Fibroblast of pulmonary artery (primary cell): ENCODE results near the gene ZNF385C.

Experiments used
- DNase-seq: peaks from one replicate; pipeline ENCODE4 v3.0.0-alpha.2; 2010; ENCODE audit warnings: low read depth
- H3K4me3 ChIP-seq: replicated peaks from 2 replicates; pipeline ENCODE4 v1.5.1; 2011; ENCODE audit warnings: low read depth, mild to moderate bottlenecking, control low read depth, low read length, moderate library complexity
- TF ChIP-seq, protein P1 (sequence below): IDR thresholded peaks from 2 replicates; pipeline ENCODE4 v1.5.1; 2011; ENCODE audit warnings: mild to moderate bottlenecking, control low read depth, low read length, inconsistent platforms; ENCODE audit errors: missing control alignments

Gene ZNF385C

DNA sequence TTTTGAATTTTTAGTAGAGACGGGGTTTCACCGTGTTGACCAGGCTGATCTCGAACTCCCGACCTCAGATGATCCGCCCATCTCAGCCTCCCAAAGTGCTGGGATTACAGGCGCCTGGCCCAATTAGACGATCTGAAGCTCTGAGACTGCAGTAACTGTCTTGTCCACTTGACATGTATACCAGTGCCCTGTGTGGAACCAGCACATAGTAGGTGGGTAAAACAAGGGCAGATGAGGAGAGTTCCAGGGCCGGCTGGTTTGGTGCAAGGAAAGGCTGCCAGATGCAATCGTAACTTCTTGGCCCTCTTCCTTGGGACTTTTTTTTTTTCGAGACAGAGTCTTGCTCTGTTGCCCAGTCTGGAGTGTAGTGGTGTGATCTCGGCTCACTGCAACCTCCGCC lies 50.9 kb downstream of the ZNF385C start:
- no peak overlapping the region for H3K4me3 ChIP-seq
- no peak for DNase-seq
- TF ChIP-seq, protein P1, sequence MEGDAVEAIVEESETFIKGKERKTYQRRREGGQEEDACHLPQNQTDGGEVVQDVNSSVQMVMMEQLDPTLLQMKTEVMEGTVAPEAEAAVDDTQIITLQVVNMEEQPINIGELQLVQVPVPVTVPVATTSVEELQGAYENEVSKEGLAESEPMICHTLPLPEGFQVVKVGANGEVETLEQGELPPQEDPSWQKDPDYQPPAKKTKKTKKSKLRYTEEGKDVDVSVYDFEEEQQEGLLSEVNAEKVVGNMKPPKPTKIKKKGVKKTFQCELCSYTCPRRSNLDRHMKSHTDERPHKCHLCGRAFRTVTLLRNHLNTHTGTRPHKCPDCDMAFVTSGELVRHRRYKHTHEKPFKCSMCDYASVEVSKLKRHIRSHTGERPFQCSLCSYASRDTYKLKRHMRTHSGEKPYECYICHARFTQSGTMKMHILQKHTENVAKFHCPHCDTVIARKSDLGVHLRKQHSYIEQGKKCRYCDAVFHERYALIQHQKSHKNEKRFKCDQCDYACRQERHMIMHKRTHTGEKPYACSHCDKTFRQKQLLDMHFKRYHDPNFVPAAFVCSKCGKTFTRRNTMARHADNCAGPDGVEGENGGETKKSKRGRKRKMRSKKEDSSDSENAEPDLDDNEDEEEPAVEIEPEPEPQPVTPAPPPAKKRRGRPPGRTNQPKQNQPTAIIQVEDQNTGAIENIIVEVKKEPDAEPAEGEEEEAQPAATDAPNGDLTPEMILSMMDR = no peak

DNA sequence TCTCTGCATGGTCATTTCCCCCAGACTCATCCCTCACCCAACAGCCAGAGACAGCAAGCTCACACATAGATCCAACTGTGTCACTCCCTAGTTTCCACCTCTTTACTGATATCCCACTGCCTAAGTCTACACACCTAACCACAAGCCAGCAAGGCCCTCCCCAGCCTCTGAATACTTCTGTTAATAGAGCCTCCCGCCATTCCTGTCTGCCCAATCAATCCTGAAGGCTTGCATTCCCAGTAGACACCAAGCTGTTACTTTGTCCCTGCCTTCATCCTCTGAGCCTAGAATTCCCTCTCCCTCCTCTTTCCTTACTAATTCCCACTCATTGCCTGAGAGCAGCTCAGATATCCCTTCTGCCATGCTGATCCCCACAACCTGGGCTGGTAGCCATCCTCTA lies 52.6 kb downstream of the ZNF385C start:
- DNase-seq = no peak
- TF ChIP-seq, protein P1 = no peak
- H3K4me3 ChIP-seq = no peak overlapping the region

DNA sequence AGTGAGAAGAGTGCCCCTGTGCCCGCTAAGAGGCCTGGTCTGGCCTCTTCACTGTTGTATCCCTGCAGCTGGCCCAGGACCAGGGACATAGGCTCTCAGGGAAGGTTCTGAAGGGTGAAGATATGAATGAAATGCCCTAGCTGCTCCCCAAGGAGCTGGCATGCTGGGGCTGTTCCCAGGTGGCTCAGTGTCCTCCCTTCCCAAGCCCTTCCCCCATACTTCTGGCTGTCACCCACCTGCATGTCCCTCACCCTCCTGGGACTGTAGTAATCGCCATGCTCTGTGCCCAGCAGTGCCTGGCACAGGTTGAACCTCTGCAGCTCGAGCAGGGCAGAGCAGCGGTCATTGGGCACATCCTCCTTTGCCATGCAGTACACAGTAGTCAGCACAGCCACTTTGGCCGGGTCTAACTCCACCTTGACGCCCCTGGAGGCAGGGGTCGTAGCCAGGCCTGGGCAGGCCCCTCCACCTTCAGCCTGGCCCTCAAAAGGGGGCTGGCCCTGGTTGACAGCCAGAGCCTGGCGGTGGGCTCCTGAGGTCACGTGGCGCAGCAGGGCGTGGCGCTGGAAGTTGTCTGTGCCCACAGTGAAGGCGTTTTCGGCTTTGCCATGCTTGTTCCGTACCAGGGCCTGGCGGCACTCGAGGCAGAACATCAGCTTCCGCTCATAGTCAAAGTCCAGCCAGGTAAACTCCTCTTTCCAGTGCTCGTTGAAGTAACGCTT lies 55.5 kb downstream of the ZNF385C start:
- DNase-seq = no peak
- H3K4me3 ChIP-seq = no peak overlapping the region
- TF ChIP-seq, protein P1 = no peak

DNA sequence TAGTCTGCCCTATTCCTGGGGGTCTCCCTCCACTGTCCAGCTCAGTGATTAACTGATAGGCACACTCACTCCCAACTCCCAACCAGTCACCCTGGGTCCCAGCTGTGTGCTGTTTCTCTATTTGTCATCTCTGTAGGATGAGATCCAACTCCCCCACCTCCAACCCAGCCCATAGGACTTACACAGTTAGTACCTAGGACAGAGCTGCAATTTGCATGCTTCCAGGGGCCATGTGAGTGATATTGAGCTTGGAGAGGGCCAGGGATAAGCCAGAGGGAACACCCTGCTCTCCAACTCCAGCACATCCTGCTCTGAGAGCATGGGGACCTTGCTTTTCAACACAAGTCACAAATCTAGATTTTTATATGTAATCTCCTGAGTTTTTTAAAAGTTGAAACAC lies 56.7 kb downstream of the ZNF385C start:
- no peak for DNase-seq
- no peak overlapping the region for H3K4me3 ChIP-seq
- TF ChIP-seq, protein P1 = no peak

DNA sequence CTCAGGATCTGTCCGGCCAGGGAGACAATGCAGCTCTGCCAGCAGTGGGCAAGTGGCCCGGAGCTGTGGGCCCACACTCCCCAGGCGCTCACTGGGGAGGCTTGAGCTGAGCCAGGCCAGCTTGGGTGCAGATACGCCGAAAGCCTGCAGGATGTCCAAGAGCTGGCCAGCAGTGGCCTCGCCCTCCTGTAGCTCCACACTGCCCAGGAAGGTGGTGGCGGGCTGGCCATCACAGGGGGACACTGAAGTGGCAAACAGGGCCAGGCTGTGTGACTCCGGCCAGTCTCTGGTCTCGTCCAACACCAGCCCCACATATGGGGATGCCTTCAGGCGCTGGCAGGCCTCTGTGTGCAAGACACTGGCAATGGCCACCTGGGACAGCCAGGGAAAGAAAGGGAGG lies 57.5 kb downstream of the ZNF385C start:
- TF ChIP-seq, protein P1 = no peak
- H3K4me3 ChIP-seq = no peak overlapping the region
- no peak for DNase-seq

DNA sequence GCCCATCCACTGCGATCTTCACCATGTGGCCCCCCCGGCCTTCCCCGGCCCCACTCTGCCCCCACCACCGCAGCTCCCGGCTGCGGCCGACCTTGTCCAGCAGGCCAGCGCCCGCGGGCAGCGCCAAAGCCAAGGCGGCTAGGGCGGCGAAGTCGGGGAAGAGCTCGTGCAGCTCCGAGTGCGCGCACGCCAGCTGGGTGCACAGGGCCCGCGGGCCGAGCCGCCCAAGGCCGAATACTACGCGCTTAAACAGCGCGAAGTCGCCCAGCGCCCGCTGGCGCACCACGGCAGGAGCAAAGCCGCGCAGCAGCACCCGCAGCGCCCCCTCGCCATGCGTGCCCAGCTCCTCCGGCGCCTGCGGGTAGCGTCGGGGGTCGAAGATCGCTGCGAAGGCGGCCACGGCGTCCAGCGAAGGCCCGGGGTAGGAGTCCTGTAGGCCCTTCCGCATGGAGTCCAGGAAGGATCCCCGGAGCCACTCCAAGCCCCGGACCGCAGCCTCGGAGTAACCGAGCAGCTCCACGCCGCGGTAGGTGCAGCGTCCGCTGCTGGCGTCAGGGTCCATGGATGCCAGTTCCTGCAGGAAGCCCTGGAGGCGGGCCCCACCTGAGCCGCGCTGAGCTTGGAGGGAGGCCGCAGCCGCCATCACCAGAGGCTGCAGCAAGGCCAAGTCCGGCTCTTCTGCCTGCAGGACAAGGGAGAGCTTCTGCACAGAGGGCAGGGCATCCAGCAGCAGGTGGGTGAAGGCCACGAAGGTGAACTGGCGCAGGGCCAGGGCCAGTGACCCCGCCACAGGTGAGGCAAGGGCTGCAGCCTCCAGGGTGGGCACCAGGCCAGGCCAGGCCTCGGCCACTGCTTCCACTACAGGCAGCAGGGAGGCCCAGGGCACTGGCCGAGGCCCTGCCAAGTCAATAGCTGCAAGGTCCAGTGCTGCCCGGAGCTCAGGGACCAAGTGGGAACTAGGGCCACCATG lies 58.2 kb downstream of the ZNF385C start:
- no peak overlapping the region for H3K4me3 ChIP-seq
- TF ChIP-seq, protein P1 = no peak
- DNase-seq = no peak
